SK-N-SH treated with all-trans-retinoic acid at 6 μM for 48 hours (cell line): ENCODE results near the gene HEPHL1.

Source experiments
- BACH2 ChIP-seq: fragments of 250-450 bp; sonication (Bioruptor Pico); IDR thresholded peaks from 2 replicates; pipeline ENCODE4 v1.9.0; 2021; ENCODE audit warnings: mild to moderate bottlenecking, borderline replicate concordance
- CREB5 ChIP-seq: fragments of 250-450 bp; sonication (Bioruptor Pico); IDR thresholded peaks from 2 replicates; pipeline ENCODE4 v1.5.1; 2020; ENCODE audit warnings: low read depth, mild to moderate bottlenecking, moderate library complexity
- CSDC2 ChIP-seq: fragments of 250-450 bp; sonication (Bioruptor Pico); IDR thresholded peaks from 2 replicates; pipeline ENCODE4 v1.5.0; 2020; ENCODE audit warnings: mild to moderate bottlenecking, moderate library complexity
- OSR1 ChIP-seq: fragments of 250-450 bp; sonication (Bioruptor Pico); IDR thresholded peaks from 2 replicates; pipeline ENCODE4 v1.8.0; 2022; ENCODE audit warnings: moderate library complexity, mild to moderate bottlenecking, inconsistent platforms
- PATZ1 ChIP-seq: fragments of 250-450 bp; sonication (Bioruptor Pico); IDR thresholded peaks from 2 replicates; pipeline ENCODE4 v1.8.0; 2020; ENCODE audit warnings: mild to moderate bottlenecking, moderate library complexity, borderline replicate concordance
- POU6F1 ChIP-seq: fragments of 250-450 bp; sonication (Bioruptor Pico); IDR thresholded peaks from 2 replicates; pipeline ENCODE4 v1.8.0; 2021; ENCODE audit warnings: low read depth, mild to moderate bottlenecking, moderate library complexity, borderline replicate concordance
- TOX ChIP-seq: fragments of 250-450 bp; sonication (Bioruptor Pico); IDR thresholded peaks from 2 replicates; pipeline ENCODE4 v1.8.0; 2021; ENCODE audit warnings: mild to moderate bottlenecking, moderate library complexity, borderline replicate concordance
- ZFP3 ChIP-seq: fragments of 250-450 bp; sonication (Bioruptor Pico); IDR thresholded peaks from 2 replicates; pipeline ENCODE4 v1.5.0; 2020; ENCODE audit warnings: mild to moderate bottlenecking, moderate library complexity
- ZNF8 ChIP-seq: fragments of 450-650 bp; formaldehyde crosslinking; IDR thresholded peaks from 2 replicates; pipeline ENCODE4 v1.5.0; 2020; ENCODE audit warnings: mild to moderate bottlenecking, moderate library complexity

GRCh38 chr11:94007906-94008305, 13.2 kb upstream of the HEPHL1 start:
- TF ChIP-seq TOX (no peak), CSDC2 (CRISPR knock-in tag) (no peak), ZNF8 (CRISPR knock-in tag) (no peak), CREB5 (CRISPR knock-in tag) (no peak), ZFP3 (CRISPR knock-in tag) (no peak), BACH2 (no peak), PATZ1 (CRISPR knock-in tag) (no peak), POU6F1 (CRISPR knock-in tag) (no peak), OSR1 (CRISPR knock-in tag) (no peak)
